HCT116 (cell line): ENCODE measurements around the gene RPL4. TPM values are rescaled to one million over a fixed set of nuclear protein-coding genes. Genes with fewer than 3 reads are reported as not detected.

Experiments used
- ATAC-seq: fragments of 200-7000 bp; cut with Tn5 transposase; 2 replicates; pipeline ENCODE4 v1.9.1; 2020; ENCODE audit warnings: mild to moderate bottlenecking, moderate library complexity
- BruUV-seq: library from RNA; stranded (reverse); fragments of 400-500 nt; replicated peaks from 2 replicates; lab custom pipeline; 2021; lab: Mats Ljungman, UMichigan
- CTCF ChIA-PET: fragments of 300-600 bp; sonication (Branson Sonifier 250); formaldehyde crosslinking; loops from one replicate; lab custom pipeline; 2021; ENCODE audit warnings: antibody characterized with exemption; lab: Charles Lee
- POLR2A ChIA-PET: fragments of 300-600, 350-600 bp; sonication (Branson Sonifier 250); formaldehyde crosslinking; loops from one replicate; lab custom pipeline; 2021; ENCODE audit warnings: antibody characterized with exemption; lab: Charles Lee
- RAD21 ChIA-PET, 2 experiments: fragments of 300-600 bp; sonication (Branson Sonifier 250); formaldehyde crosslinking; loops; one replicate each; lab custom pipeline; 2023; ENCODE audit warnings: low total read pairs in 2 of 2; ENCODE audit not compliant: uncharacterized antibody in 2 of 2, unreplicated experiment in 2 of 2, low non-redundant PET in 1 of 2; lab: Charles Lee
- DNase-seq: peaks from one replicate; pipeline ENCODE4 v3.0.0-alpha.2; 2010; ENCODE audit warnings: low read depth, low spot score
- H2AFZ ChIP-seq: fragments of 200-600 bp; shearing (Covaris generic), sonication (generic); 2 replicates; pipeline ENCODE4 v1.6.1; 2017; ENCODE audit warnings: low read depth, mixed run types, mixed read lengths, antibody characterized with exemption, low read length; ENCODE audit not compliant: poor library complexity, severe bottlenecking
- H3K27ac ChIP-seq: 2 replicates; pipeline ENCODE4 v1.5.1; 2012; ENCODE audit warnings: low read depth, low read length
- H3K27me3 ChIP-seq: fragments of 200-600 bp; sonication (generic); 2 replicates; pipeline ENCODE4 v1.6.1; 2016; ENCODE audit warnings: mixed run types, low read length, mixed read lengths; ENCODE audit not compliant: insufficient read depth
- H3K36me3 ChIP-seq, 2 experiments: fragments of 200-500 bp in 1 of 2; fragments of 200-600 bp in 1 of 2; sonication (Bioruptor generic) in 1 of 2; sonication (generic) in 1 of 2; 2 replicates each; pipeline versions ENCODE4 v1.5.1 to v1.6.1; 2014 to 2016; ENCODE audit warnings: low read length in 2 of 2, inconsistent platforms in 1 of 2, mixed read lengths in 1 of 2, mixed run types in 1 of 2; ENCODE audit not compliant: insufficient read depth in 2 of 2, control insufficient read depth in 1 of 2
- H3K4me1 ChIP-seq, 2 experiments: fragments of 200-600 bp in 1 of 2; sonication (generic) in 1 of 2; 2 replicates each; pipeline versions ENCODE4 v1.5.1 to v1.6.1; 2012 to 2017; ENCODE audit warnings: low read length in 2 of 2, inconsistent platforms in 1 of 2, mild to moderate bottlenecking in 1 of 2, mixed read lengths in 1 of 2, mixed run types in 1 of 2, moderate library complexity in 1 of 2; ENCODE audit not compliant: insufficient read depth in 2 of 2, control insufficient read depth in 1 of 2
- H3K4me2 ChIP-seq: fragments of 200-600 bp; sonication (generic); 2 replicates; pipeline ENCODE4 v1.6.1; 2017; ENCODE audit warnings: mixed run types, low read length, mixed read lengths
- H3K4me3 ChIP-seq, 2 experiments: fragments of 200-600 bp in 1 of 2; sonication (generic) in 1 of 2; replicated peaks in 1 of 2; 2 replicates each; pipeline ENCODE4 v1.5.1; 2011 to 2016; ENCODE audit warnings: low read length in 2 of 2, control low read depth in 1 of 2, low read depth in 1 of 2, mild to moderate bottlenecking in 1 of 2, mixed read lengths in 1 of 2, mixed run types in 1 of 2
- H3K79me2 ChIP-seq: fragments of 200-600 bp; sonication (generic); 2 replicates; pipeline ENCODE4 v1.6.1; 2017; ENCODE audit warnings: mild to moderate bottlenecking, mixed run types, low read length, moderate library complexity, mixed read lengths; ENCODE audit not compliant: insufficient read depth
- H3K9ac ChIP-seq: fragments of 200-600 bp; sonication (generic); 2 replicates; pipeline ENCODE4 v1.6.1; 2016; ENCODE audit warnings: low read length, mixed read lengths
- H3K9me2 ChIP-seq: fragments of 200-600 bp; sonication (generic), shearing (Covaris generic); 2 replicates; pipeline ENCODE4 v1.6.1; 2017; ENCODE audit warnings: mixed run types, mild to moderate bottlenecking, moderate library complexity; ENCODE audit not compliant: insufficient read depth
- H3K9me3 ChIP-seq, 2 experiments: fragments of 200-500 bp in 1 of 2; fragments of 200-600 bp in 1 of 2; sonication (Bioruptor generic) in 1 of 2; sonication (generic) in 1 of 2; 2 replicates each; pipeline ENCODE4 v1.6.1; 2014 to 2017; ENCODE audit warnings: low read length in 2 of 2, mixed read lengths in 2 of 2, inconsistent platforms in 1 of 2, low read depth in 1 of 2, mild to moderate bottlenecking in 1 of 2, mixed run types in 1 of 2, moderate library complexity in 1 of 2; ENCODE audit not compliant: control insufficient read depth in 1 of 2, insufficient read depth in 1 of 2
- H4K20me1 ChIP-seq: fragments of 200-600 bp; sonication (generic), shearing (Covaris generic); 2 replicates; pipeline ENCODE4 v1.6.1; 2017; ENCODE audit warnings: mixed run types, mild to moderate bottlenecking, moderate library complexity; ENCODE audit not compliant: insufficient read depth
- CBX3 ChIP-seq: IDR thresholded peaks from 2 replicates; pipeline ENCODE4 v1.6.1; 2012; ENCODE audit warnings: low read depth
- FOSL1 ChIP-seq: IDR thresholded peaks from 2 replicates; pipeline ENCODE4 v1.6.1; 2012; ENCODE audit warnings: low read depth
- intact Hi-C: fragments of 100-400 bp; cut with micrococcal nuclease; formaldehyde crosslinking; loops from 2 replicates; pipeline ENCODE4 v1.10.0; 2022
- total RNA-seq: library from RNA; stranded (reverse); gene quantifications from one replicate; pipeline ENCODE4 v1.2.1, GENCODE V29; 2021; ENCODE audit not compliant: unreplicated experiment
- TF ChIP-seq, protein P1 (sequence below), 3 experiments: fragments of 200-600 bp in 1 of 3; sonication (generic) in 1 of 3; IDR thresholded peaks in 2 of 3; conservative IDR thresholded peaks in 1 of 3; 2 replicates each; pipeline ENCODE4 v1.5.1; 2012 to 2017; ENCODE audit warnings: low read depth in 2 of 3, low read length in 2 of 3, antibody characterized with exemption in 1 of 3, borderline replicate concordance in 1 of 3, control low read depth in 1 of 3, mild to moderate bottlenecking in 1 of 3, mixed read lengths in 1 of 3, mixed run types in 1 of 3, moderate library complexity in 1 of 3; ENCODE audit not compliant: insufficient read depth in 1 of 3
- TF ChIP-seq, protein P2 (sequence below): IDR thresholded peaks from 2 replicates; pipeline ENCODE4 v1.6.1; 2012; ENCODE audit warnings: low read depth

RPL4 gene
- total RNA-seq, 1 experiment from 2014 or later: 3,818 TPM

DNA sequence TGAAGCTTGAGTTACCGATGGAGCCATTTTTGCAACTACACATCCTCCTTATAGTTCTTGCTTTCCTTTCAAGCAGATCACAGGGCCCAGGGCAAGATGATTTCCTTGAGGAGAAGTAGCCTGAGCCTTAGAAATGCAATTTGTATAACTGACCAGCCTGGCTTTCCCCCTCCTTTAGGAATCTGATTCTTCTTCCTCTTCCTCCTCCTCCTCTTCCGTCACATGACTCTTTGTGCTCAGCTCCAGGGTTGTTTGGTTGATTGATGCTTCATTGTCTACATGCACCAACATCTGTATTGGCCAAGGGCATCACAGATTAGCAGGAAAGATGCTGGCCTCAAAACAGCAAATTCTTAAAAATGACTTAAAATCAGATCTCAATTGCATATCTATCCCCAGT is 10.4 kb downstream of the RPL4 start:
- Histone ChIP-seq H3K9ac (no peak overlapping the region), H3K4me2 (no peak overlapping the region), H4K20me1 (peaks cover 12% of the 10 kb centered on the region; the same call in 1 of the 2 replicates), H3K9me2 (no peaks in the 10 kb centered on the region), H2AFZ (no peak overlapping the region), H3K4me3 (no peak overlapping the region), H3K27me3 (no peaks in the 10 kb centered on the region), H3K27ac (no peak overlapping the region), H3K79me2 (peaks cover 40% of the 10 kb centered on the region), H3K4me1 (peaks cover 3 to 18% of the 10 kb centered on the region in 2 experiments; a peak in 2 of 4 replicates), H3K9me3 (no peaks in the 10 kb centered on the region), H3K36me3 (peaks cover 37 to 50% of the 10 kb centered on the region in 2 experiments)
- CTCF ChIA-PET: no interaction called here
- POLR2A ChIA-PET: interaction anchor here (1.3 kb wide), 1 partner anchor 11 kb away, joined by 3 read pairs; the partner anchor contains the start of gene ZWILCH
- intact Hi-C loops: no loop called here
- no peak for DNase-seq
- no TSS peak for BruUV-seq
- ATAC-seq: no peak
- RAD21 ChIA-PET: no interaction called here
- TF ChIP-seq, protein P1, sequence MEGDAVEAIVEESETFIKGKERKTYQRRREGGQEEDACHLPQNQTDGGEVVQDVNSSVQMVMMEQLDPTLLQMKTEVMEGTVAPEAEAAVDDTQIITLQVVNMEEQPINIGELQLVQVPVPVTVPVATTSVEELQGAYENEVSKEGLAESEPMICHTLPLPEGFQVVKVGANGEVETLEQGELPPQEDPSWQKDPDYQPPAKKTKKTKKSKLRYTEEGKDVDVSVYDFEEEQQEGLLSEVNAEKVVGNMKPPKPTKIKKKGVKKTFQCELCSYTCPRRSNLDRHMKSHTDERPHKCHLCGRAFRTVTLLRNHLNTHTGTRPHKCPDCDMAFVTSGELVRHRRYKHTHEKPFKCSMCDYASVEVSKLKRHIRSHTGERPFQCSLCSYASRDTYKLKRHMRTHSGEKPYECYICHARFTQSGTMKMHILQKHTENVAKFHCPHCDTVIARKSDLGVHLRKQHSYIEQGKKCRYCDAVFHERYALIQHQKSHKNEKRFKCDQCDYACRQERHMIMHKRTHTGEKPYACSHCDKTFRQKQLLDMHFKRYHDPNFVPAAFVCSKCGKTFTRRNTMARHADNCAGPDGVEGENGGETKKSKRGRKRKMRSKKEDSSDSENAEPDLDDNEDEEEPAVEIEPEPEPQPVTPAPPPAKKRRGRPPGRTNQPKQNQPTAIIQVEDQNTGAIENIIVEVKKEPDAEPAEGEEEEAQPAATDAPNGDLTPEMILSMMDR (IDR thresholded peaks at IDR 0.05 in 2 of 3, conservative IDR thresholded peaks at IDR 0.05 in 1 of 3; ENCODE audit: borderline replicate concordance in 1 of 3, insufficient read depth in 1 of 3, low read depth in 2 of 3, low read length in 2 of 3): no peak
- TF ChIP-seq, protein P2, sequence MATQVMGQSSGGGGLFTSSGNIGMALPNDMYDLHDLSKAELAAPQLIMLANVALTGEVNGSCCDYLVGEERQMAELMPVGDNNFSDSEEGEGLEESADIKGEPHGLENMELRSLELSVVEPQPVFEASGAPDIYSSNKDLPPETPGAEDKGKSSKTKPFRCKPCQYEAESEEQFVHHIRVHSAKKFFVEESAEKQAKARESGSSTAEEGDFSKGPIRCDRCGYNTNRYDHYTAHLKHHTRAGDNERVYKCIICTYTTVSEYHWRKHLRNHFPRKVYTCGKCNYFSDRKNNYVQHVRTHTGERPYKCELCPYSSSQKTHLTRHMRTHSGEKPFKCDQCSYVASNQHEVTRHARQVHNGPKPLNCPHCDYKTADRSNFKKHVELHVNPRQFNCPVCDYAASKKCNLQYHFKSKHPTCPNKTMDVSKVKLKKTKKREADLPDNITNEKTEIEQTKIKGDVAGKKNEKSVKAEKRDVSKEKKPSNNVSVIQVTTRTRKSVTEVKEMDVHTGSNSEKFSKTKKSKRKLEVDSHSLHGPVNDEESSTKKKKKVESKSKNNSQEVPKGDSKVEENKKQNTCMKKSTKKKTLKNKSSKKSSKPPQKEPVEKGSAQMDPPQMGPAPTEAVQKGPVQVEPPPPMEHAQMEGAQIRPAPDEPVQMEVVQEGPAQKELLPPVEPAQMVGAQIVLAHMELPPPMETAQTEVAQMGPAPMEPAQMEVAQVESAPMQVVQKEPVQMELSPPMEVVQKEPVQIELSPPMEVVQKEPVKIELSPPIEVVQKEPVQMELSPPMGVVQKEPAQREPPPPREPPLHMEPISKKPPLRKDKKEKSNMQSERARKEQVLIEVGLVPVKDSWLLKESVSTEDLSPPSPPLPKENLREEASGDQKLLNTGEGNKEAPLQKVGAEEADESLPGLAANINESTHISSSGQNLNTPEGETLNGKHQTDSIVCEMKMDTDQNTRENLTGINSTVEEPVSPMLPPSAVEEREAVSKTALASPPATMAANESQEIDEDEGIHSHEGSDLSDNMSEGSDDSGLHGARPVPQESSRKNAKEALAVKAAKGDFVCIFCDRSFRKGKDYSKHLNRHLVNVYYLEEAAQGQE: no peak
- no peak for TF ChIP-seq CBX3
- TF ChIP-seq FOSL1: no peak
- TF ChIP-seq, all 23 proteins: peak for 0
